ENCODE measurements around the gene CCDC149.

Gene CCDC149

DNA sequence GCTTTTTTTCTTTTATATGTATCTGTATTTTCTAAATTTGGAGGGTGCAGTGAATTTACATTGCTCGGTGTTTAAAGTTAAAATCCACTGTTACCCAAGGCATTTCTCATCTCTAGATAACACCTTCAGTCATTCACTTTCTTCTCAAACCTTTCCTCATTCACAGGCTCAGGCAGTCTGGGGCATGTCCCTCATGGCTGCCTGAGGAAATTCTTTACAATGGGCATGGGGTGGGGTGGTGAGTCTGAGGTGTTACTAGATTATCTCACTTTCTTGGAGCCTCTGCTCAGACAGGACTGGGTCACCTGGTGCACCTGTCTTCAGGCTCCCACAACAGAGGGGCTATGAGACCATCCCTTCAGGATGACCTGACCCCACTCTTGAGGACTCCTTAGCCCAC lies 17.4 kb downstream of the CCDC149 start:
- no peak for DNase-seq

DNA sequence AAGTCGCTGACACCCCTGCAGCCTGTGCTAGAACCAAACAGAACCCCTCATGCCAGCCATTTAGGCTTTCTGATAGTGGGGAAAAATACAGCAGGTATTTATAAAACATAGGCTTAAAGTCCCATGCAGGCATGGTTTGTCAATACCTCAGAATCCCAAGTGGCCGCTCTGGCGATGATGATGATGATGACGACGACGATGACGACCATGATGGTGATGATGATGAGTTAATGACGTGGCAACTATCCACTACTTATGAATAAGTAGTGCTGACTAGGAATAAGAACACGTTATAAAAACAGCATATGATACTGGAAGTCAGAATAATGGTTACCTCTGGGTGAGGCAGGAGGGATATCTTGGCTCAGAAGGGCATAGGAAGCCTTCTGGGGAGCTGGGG lies 18.0 kb downstream of the CCDC149 start:
- no peak for DNase-seq
- TF ChIP-seq, protein P1, sequence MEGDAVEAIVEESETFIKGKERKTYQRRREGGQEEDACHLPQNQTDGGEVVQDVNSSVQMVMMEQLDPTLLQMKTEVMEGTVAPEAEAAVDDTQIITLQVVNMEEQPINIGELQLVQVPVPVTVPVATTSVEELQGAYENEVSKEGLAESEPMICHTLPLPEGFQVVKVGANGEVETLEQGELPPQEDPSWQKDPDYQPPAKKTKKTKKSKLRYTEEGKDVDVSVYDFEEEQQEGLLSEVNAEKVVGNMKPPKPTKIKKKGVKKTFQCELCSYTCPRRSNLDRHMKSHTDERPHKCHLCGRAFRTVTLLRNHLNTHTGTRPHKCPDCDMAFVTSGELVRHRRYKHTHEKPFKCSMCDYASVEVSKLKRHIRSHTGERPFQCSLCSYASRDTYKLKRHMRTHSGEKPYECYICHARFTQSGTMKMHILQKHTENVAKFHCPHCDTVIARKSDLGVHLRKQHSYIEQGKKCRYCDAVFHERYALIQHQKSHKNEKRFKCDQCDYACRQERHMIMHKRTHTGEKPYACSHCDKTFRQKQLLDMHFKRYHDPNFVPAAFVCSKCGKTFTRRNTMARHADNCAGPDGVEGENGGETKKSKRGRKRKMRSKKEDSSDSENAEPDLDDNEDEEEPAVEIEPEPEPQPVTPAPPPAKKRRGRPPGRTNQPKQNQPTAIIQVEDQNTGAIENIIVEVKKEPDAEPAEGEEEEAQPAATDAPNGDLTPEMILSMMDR (IDR thresholded peaks at IDR 0.05; ENCODE audit: low read depth, low read length), result no peak
- H3K4me1 ChIP-seq, result no peaks in the 10 kb centered on the region
- H3K9me3 ChIP-seq, result no peaks in the 10 kb centered on the region
- no peaks in the 10 kb centered on the region for H3K27me3 ChIP-seq
- no peaks in the 10 kb centered on the region for H3K36me3 ChIP-seq
- no peak overlapping the region for H3K4me3 ChIP-seq (ENCODE audit: low read depth, low read length)

More for the DNA sequence above, 17.4 kb downstream of the CCDC149 start:
- no peaks in the 10 kb centered on the region for H3K36me3 ChIP-seq
- no peak overlapping the region for H3K4me3 ChIP-seq (ENCODE audit: low read depth, low read length)
- no peaks in the 10 kb centered on the region for H3K27me3 ChIP-seq
- H3K9me3 ChIP-seq, result no peaks in the 10 kb centered on the region
- TF ChIP-seq, protein P1 (IDR thresholded peaks at IDR 0.05; ENCODE audit: low read depth, low read length), result no peak
- H3K4me1 ChIP-seq, result no peaks in the 10 kb centered on the region

DNA sequence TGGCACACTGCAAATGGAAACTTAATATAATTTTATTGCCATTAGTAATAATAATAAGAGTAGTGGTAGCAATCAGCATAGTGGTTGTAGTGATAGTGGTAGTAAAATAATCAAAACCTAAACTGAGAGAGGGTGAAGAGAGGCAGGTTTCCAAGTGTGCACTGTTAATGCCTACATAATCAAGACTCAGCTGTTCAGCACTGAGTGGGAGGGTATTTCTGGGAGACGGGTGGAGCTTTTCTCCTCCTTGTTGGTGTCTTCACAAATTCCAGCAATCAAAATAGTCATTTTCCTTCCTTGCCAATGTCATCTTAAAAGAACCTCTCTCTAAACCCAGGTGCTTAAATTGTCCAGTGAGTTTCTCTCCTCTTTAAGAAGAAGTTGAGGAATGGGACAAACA lies 18.6 kb downstream of the CCDC149 start:
- H3K4me3 ChIP-seq (ENCODE audit: low read depth, low read length), result no peak overlapping the region
- DNase-seq, result no peak
- no peaks in the 10 kb centered on the region for H3K36me3 ChIP-seq
- H3K27me3 ChIP-seq, result no peaks in the 10 kb centered on the region
- H3K9me3 ChIP-seq, result no peaks in the 10 kb centered on the region
- no peaks in the 10 kb centered on the region for H3K4me1 ChIP-seq
- TF ChIP-seq, protein P1 (IDR thresholded peaks at IDR 0.05; ENCODE audit: low read depth, low read length), result no peak

DNA sequence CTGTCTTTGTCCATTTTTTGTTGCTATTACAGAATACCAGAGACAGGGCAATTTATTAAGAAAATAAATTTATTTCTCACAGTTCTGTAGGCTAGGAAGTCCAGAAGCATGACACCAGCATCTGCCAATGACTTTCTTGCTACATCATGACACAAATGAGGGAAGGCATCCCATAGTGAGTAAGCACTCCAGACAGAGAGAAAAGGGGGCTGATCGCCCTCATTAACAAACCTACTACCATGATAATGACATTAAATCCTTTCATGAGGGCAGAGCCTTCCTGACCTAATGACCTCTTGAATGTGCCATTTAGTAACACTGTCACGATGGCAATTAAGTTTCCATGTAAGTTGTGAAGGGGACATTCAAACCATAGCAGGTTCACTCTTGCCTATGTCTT lies 20.1 kb downstream of the CCDC149 start:
- H3K4me1 ChIP-seq, result no peaks in the 10 kb centered on the region
- no peak for DNase-seq

DNA sequence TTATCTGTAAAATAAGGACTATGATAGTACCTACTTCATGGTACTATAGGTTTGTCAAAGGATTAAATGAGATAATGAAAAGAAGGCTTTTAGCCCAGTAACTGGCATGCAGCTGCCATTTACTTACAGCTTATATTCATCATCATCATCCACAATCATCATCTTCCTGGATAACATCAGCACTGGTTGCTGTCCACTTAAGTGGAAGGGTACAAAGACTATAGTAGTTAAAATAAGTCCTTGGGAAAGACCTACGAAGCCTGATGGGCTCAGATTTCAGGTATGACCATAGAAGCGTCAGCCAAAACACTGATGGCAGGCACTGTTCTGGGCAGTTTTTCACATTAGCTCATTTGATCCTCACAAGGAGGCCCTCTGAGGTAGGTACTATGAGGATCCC lies 20.6 kb downstream of the CCDC149 start:
- no peaks in the 10 kb centered on the region for H3K4me1 ChIP-seq
- TF ChIP-seq, protein P1 (IDR thresholded peaks at IDR 0.05; ENCODE audit: low read depth, low read length), result no peak
- H3K4me3 ChIP-seq (ENCODE audit: low read depth, low read length), result no peak overlapping the region
- H3K9me3 ChIP-seq, result no peaks in the 10 kb centered on the region
- H3K36me3 ChIP-seq, result no peaks in the 10 kb centered on the region
- no peak for DNase-seq
- H3K27me3 ChIP-seq, result no peaks in the 10 kb centered on the region

More for the DNA sequence above, 20.1 kb downstream of the CCDC149 start:
- no peaks in the 10 kb centered on the region for H3K9me3 ChIP-seq
- H3K27me3 ChIP-seq, result no peaks in the 10 kb centered on the region
- no peaks in the 10 kb centered on the region for H3K36me3 ChIP-seq
- TF ChIP-seq, protein P1 (IDR thresholded peaks at IDR 0.05; ENCODE audit: low read depth, low read length), result no peak
- H3K4me3 ChIP-seq (ENCODE audit: low read depth, low read length), result no peak overlapping the region

DNA sequence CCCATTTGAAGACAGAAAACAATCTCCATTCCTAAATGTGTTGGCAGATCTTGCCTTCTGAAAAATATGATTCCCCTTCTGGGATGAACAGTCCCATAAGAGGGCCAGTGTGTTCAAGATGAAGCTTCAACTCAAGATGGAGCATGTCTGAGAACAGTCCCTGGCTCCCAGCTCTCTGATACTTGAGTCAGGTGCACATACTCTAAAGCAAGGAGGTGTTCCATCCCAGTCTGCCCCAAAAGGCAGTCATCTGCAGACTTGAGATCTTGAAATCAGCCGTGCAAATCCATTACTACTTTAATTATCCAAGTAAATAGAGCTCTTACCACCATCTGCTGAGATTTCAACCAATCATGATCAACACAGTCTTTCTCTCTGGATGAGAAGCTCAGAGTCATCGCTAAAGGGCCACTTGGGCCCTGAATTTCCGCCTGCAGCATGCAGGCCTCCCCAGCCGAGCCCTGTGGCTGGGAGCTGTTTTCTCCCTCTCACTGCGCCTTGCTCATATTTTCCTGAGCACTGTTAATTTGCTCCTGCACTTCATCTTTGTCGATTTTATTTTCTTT lies 22.2 kb downstream of the CCDC149 start:
- no peaks in the 10 kb centered on the region for H3K36me3 ChIP-seq
- no peaks in the 10 kb centered on the region for H3K4me1 ChIP-seq
- H3K27me3 ChIP-seq, result no peaks in the 10 kb centered on the region
- TF ChIP-seq, protein P1 (IDR thresholded peaks at IDR 0.05; ENCODE audit: low read depth, low read length), result no peak
- H3K9me3 ChIP-seq, result no peaks in the 10 kb centered on the region
- H3K4me3 ChIP-seq (ENCODE audit: low read depth, low read length), result no peak overlapping the region
- no peak for DNase-seq
